Measurements from ENCODE around the gene PAWR. TPM values are rescaled to one million over a fixed set of nuclear protein-coding genes. Genes with fewer than 3 reads are reported as not detected.

PAWR gene
- total and polyA plus RNA-seq, 10 of the 15 experiments (the other 5 are each of a cell fraction or from before 2014, with no cell fraction given), result 8.1 to 70.6 (median 24.2) TPM

DNA sequence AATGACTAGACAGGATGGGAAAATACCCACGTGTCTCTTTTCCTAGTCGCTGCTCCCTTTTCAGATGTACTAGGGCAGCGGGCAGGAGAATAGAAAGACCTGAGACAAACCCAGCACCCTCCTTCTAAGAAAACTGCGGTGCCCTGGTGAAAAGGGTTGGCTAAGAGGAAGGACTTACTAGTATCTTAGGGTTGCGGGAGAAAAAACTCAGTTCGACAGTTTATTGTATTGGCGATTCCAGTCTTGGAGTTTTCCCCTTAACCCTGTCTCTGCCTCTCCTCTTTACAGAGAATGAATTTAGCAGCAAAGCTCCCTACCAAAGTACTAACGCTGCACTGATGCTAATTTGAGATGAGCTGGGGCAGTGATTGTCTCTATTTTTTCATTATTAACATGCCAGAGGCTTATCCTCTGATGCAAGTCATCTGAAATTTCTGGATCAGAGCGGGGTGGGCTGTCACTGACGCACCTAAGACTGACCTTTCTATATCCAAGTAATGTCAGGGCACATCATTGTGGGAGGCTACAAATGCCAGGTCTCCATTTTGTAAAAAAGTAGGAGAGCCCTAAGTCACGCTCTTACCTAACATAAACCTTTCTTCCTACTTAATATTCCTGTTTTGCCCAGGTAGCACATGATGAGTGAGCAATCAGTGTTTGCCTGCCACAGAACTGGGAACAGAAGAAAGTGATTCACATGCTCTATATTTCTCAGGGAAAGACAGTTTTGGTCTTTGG is 916 bp upstream of the PAWR start:
- Histone ChIP-seq H3K27ac (ENCODE audit: control insufficient read depth, insufficient read depth) (no peak overlapping the region), H3K36me3 (ENCODE audit: control insufficient read depth in 2 of 2, insufficient read depth in 2 of 2, low read length in 1 of 2) (no peaks in the 10 kb centered on the region), H4K20me1 (ENCODE audit: control insufficient read depth, insufficient read depth) (no peaks in the 10 kb centered on the region), H3K4me2 (ENCODE audit: control insufficient read depth, insufficient read depth) (peak overlapping the region; percentile 87), H3K27me3 (replicated peaks in 1 of 2; ENCODE audit: control insufficient read depth in 2 of 2, insufficient read depth in 2 of 2, low read length in 1 of 2) (no peaks in the 10 kb centered on the region), H3K79me2 (ENCODE audit: control insufficient read depth, insufficient read depth, low read length) (peaks cover 34% of the 10 kb centered on the region), H3K4me1 (ENCODE audit: control insufficient read depth, insufficient read depth, low read length) (0 out of 2 replicates have a peak, but pooled peaks cover 5% of the 10 kb centered on the region), H3K9ac (ENCODE audit: control insufficient read depth, insufficient read depth, low read length) (peak overlapping the region; percentile 44; the same call in 1 of the 2 replicates), H3K9me3 (replicated peaks; ENCODE audit: control insufficient read depth, insufficient read depth, low read length) (no peaks in the 10 kb centered on the region), H3K4me3 (peak overlapping the region; percentile 69), H2AFZ (ENCODE audit: control insufficient read depth, low read depth, low read length) (peak overlapping the region; percentile 95)
- ChIA-PET CTCF (interaction anchor here (0.6 to 2.5 kb wide), 5 partner anchors 10 to 273 kb away, joined by 3 to 9 read pairs (median 3); no protein-coding TSS in a partner anchor), SMC1A (ENCODE audit: uncharacterized antibody, unreplicated experiment) (interaction anchor here (0.6 to 1.7 kb wide), 2 partner anchors 17 to 1692 kb away, joined by 3 to 5 read pairs; no protein-coding TSS in a partner anchor), RAD21 (ENCODE audit: unreplicated experiment) (interaction anchor here (0.6 to 1.6 kb wide), 3 partner anchors 143 to 578 kb away, joined by 3 read pairs; no protein-coding TSS in a partner anchor), POLR2A (no interaction called here)
- 0 out of 2 replicates have a peak, but pooled peaks have one; percentile 16 for TF ChIP-seq EED (IDR thresholded peaks at IDR 0.05; ENCODE audit: low read depth)
- TF ChIP-seq NFXL1 (IDR thresholded peaks at IDR 0.05; ENCODE audit: borderline replicate concordance), result no peak
- TF ChIP-seq SMAD5 (IDR thresholded peaks at IDR 0.05; ENCODE audit: low read depth), result no peak
- TF ChIP-seq IKZF1 (conservative IDR thresholded peaks at IDR 0.05), result no peak
- DNase-seq (ENCODE audit: low read depth, low spot score) (no peak), FAIRE-seq (no peak), ATAC-seq (no peak)
- 21% methylated on average over 11 of the region's 11 CpGs for WGBS (ENCODE audit: insufficient coverage, insufficient replicate concordance, low lambda C conversion rate, missing lambda C conversion rate)
- intact Hi-C loops (cut with micrococcal nuclease; ENCODE audit: unreplicated experiment), result loop anchor here (5.0 kb wide), 2 partner anchors 89 to 246 kb away; partner anchors contain the start of gene PPP1R12A
- in situ Hi-C loops (cut with MboI), result no loop called here
- BruUV-seq (replicated peaks), result no TSS peak

- Histone ChIP-seq H3K4me2 (ENCODE audit: control insufficient read depth, insufficient read depth) (0 out of 2 replicates have a peak overlapping the region, but pooled peaks have one; percentile 33), H3K27me3 (replicated peaks in 1 of 2; ENCODE audit: control insufficient read depth in 2 of 2, insufficient read depth in 2 of 2, low read length in 1 of 2) (no peaks in the 10 kb centered on the region), H2AFZ (ENCODE audit: control insufficient read depth, low read depth, low read length) (peak overlapping the region; percentile 95), H3K9ac (ENCODE audit: control insufficient read depth, insufficient read depth, low read length) (peak overlapping the region; percentile 89), H3K4me1 (ENCODE audit: control insufficient read depth, insufficient read depth, low read length) (0 out of 2 replicates have a peak, but pooled peaks cover 5% of the 10 kb centered on the region), H3K9me3 (replicated peaks; ENCODE audit: control insufficient read depth, insufficient read depth, low read length) (no peaks in the 10 kb centered on the region), H3K4me3 (peak overlapping the region; percentile 96), H4K20me1 (ENCODE audit: control insufficient read depth, insufficient read depth) (no peaks in the 10 kb centered on the region), H3K79me2 (ENCODE audit: control insufficient read depth, insufficient read depth, low read length) (peaks cover 48% of the 10 kb centered on the region), H3K36me3 (ENCODE audit: control insufficient read depth in 2 of 2, insufficient read depth in 2 of 2, low read length in 1 of 2) (no peaks in the 10 kb centered on the region), H3K27ac (ENCODE audit: control insufficient read depth, insufficient read depth) (peak overlapping the region; percentile 86)
- RAD21 ChIA-PET (ENCODE audit: unreplicated experiment), result interaction anchor here (0.6 to 6.9 kb wide), 20 partner anchors 8 to 580 kb away, joined by 3 to 70 read pairs (median 6); no protein-coding TSS in a partner anchor
- ATAC-seq, result peak; percentile 31
- no peak for DNase-seq (ENCODE audit: low read depth, low spot score)
- BruUV-seq (replicated peaks), result no TSS peak
- POLR2A ChIA-PET, result interaction anchor here (1.0 to 4.6 kb wide), 8 partner anchors 8 to 132 kb away, joined by 3 to 29 read pairs (median 4); no protein-coding TSS in a partner anchor
- 0% methylated on average over 41 of the region's 45 CpGs for WGBS (ENCODE audit: insufficient coverage, insufficient replicate concordance, low lambda C conversion rate, missing lambda C conversion rate)
- no peak for FAIRE-seq
- CTCF ChIA-PET, result interaction anchor here (0.7 to 4.6 kb wide), 10 partner anchors 23 to 142 kb away, joined by 3 to 27 read pairs (median 4); no protein-coding TSS in a partner anchor
- in situ Hi-C loops (cut with MboI) (no loop called here), intact Hi-C loops (cut with micrococcal nuclease; ENCODE audit: unreplicated experiment) (loop anchor here (5.0 kb wide), 2 partner anchors 88 to 247 kb away; partner anchors contain the start of gene PPP1R12A)
- SMC1A ChIA-PET (ENCODE audit: uncharacterized antibody, unreplicated experiment), result interaction anchor here (0.6 to 6.8 kb wide), 7 partner anchors 12 to 141 kb away, joined by 3 to 55 read pairs (median 5); no protein-coding TSS in a partner anchor
- peak in 1 of 2 experiments; percentile 48; a peak in 1 of 3 replicates for TF ChIP-seq EGR1 (IDR thresholded peaks at IDR 0.05; ENCODE audit: borderline replicate concordance in 1 of 2, low read depth in 2 of 2, low read length in 2 of 2)
- TF ChIP-seq ASH2L (IDR thresholded peaks at IDR 0.05; ENCODE audit: borderline replicate concordance, low read depth), result peak; percentile 67; the same call in 1 of the 2 replicates
- 0 out of 2 replicates have a peak, but pooled peaks have one; percentile 9 for TF ChIP-seq ZNF217 (IDR thresholded peaks at IDR 0.05)
- peak; percentile 50 for TF ChIP-seq MEF2B (IDR thresholded peaks at IDR 0.05; ENCODE audit: partially characterized antibody, poor library complexity, severe bottlenecking)
- no peak for TF ChIP-seq PAX5 (IDR thresholded peaks at IDR 0.05; ENCODE audit: borderline replicate concordance, low read depth, low read length)
- TF ChIP-seq FOXM1 (IDR thresholded peaks at IDR 0.05; ENCODE audit: low read depth, low read length), result no peak
- TF ChIP-seq YY1 (IDR thresholded peaks at IDR 0.05; ENCODE audit: low read depth, low read length), result peak; percentile 87
- TF ChIP-seq DPF2 (IDR thresholded peaks at IDR 0.05), result 0 out of 2 replicates have a peak, but pooled peaks have one; percentile 16
- no peak for TF ChIP-seq KLF5 (IDR thresholded peaks at IDR 0.05; ENCODE audit: partially characterized antibody)
- TF ChIP-seq RB1 (IDR thresholded peaks at IDR 0.05; ENCODE audit: borderline replicate concordance), result no peak
- TF ChIP-seq BRCA1 (IDR thresholded peaks at IDR 0.05; ENCODE audit: low read depth, low read length), result no peak
- TF ChIP-seq HDGF (IDR thresholded peaks at IDR 0.05), result no peak
- no peak for TF ChIP-seq HCFC1 (IDR thresholded peaks at IDR 0.05; ENCODE audit: low read length)
Measured at GRCh38 chr12:79690142-79690637, 574 bp downstream of the PAWR start.
